ENCODE measurements around the gene REXO5.

GRCh38 chr16:20847550-20847949 lies 41.2 kb downstream of the REXO5 start:
- TF ChIP-seq CTCF (conservative IDR thresholded peaks at IDR 0.05; ENCODE audit: low read depth, low read length): no peak
- no peak for TF ChIP-seq EZH2 (IDR thresholded peaks at IDR 0.05; ENCODE audit: borderline replicate concordance, low read depth, low read length, poor library complexity, severe bottlenecking)
